Fibroblast of pulmonary artery (primary cell): ENCODE results near the gene PDE11A.

Experiments used
- DNase-seq: peaks from one replicate; pipeline ENCODE4 v3.0.0-alpha.2; 2010; ENCODE audit warnings: low read depth
- H3K4me3 ChIP-seq: replicated peaks from 2 replicates; pipeline ENCODE4 v1.5.1; 2011; ENCODE audit warnings: low read depth, mild to moderate bottlenecking, control low read depth, low read length, moderate library complexity
- CTCF ChIP-seq: IDR thresholded peaks from 2 replicates; pipeline ENCODE4 v1.5.1; 2011; ENCODE audit warnings: mild to moderate bottlenecking, control low read depth, low read length, inconsistent platforms; ENCODE audit errors: missing control alignments

PDE11A gene

GRCh38 chr2:177810906-177811305, 261.7 kb downstream of the PDE11A start:
- no peak for DNase-seq
- no peak overlapping the region for H3K4me3 ChIP-seq
- no peak for TF ChIP-seq CTCF

GRCh38 chr2:177808984-177809809, 263.4 kb downstream of the PDE11A start:
- TF ChIP-seq CTCF, result no peak
- DNase-seq, result no peak
- no peak overlapping the region for H3K4me3 ChIP-seq

GRCh38 chr2:177806025-177806424, 266.6 kb downstream of the PDE11A start:
- no peak for DNase-seq
- H3K4me3 ChIP-seq, result no peak overlapping the region
- no peak for TF ChIP-seq CTCF

GRCh38 chr2:177799531-177799930, 273.0 kb downstream of the PDE11A start:
- peak; percentile 63 for TF ChIP-seq CTCF
- peak; percentile 23 for DNase-seq
- H3K4me3 ChIP-seq, result no peak overlapping the region

- H3K4me3 ChIP-seq, result no peak overlapping the region
- DNase-seq, result no peak
- no peak for TF ChIP-seq CTCF
Measured at GRCh38 chr2:177797808-177798207, 274.8 kb downstream of the PDE11A start.

- TF ChIP-seq CTCF, result no peak
- H3K4me3 ChIP-seq, result no peak overlapping the region
- DNase-seq, result no peak
Measured at GRCh38 chr2:177796654-177797415, 275.7 kb downstream of the PDE11A start.
